ENCODE data around the gene ZDHHC8. TPM values are rescaled to one million over a fixed set of nuclear protein-coding genes. Genes with fewer than 3 reads are reported as not detected.
A peak's percentile ranks its signal among the peaks of the same experiment; 100 is the strongest.

Gene ZDHHC8
- total and polyA plus RNA-seq, 9 donors: 5.1 to 77.4 (median 58.9) TPM

DNA sequence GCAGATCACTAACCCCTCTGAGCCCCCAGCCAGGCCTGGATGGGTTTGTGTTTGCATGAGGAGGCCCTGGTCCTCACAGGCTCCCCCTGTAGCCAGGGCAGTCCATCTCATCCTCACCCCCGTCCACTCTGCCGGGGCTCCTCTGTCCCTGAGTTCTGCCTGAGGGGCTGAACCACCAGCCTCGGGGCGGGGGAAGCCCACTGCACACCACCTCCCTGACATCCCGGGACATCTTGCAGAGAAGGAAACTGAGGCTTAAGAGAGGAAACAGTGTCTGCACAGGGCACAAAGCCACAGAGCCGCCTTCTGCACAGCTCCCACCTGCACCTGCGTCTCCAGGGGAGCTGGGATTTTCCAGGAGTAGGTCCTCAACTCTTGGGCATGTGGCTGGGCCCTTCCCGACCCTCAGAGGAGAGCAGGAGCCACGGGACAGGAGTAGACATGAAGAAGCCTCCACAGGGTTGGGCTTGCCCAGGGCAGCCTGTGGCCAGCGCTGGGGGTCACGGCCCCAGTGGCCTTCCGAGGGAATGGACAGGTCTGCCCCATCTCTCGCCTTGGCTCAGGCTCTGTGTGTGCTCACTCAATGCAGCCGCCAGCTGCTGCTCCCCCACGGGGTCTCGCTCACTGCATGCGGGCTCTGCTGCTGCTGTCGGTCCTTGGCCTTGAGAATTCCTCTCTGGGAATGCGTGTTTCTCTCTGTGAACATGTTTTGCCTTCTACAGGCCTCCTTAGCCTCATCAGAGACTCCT, 64.7 kb downstream of the ZDHHC8 start:
- TF ChIP-seq, protein P1, sequence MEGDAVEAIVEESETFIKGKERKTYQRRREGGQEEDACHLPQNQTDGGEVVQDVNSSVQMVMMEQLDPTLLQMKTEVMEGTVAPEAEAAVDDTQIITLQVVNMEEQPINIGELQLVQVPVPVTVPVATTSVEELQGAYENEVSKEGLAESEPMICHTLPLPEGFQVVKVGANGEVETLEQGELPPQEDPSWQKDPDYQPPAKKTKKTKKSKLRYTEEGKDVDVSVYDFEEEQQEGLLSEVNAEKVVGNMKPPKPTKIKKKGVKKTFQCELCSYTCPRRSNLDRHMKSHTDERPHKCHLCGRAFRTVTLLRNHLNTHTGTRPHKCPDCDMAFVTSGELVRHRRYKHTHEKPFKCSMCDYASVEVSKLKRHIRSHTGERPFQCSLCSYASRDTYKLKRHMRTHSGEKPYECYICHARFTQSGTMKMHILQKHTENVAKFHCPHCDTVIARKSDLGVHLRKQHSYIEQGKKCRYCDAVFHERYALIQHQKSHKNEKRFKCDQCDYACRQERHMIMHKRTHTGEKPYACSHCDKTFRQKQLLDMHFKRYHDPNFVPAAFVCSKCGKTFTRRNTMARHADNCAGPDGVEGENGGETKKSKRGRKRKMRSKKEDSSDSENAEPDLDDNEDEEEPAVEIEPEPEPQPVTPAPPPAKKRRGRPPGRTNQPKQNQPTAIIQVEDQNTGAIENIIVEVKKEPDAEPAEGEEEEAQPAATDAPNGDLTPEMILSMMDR (IDR thresholded peaks at IDR 0.05): no peak
- TF ChIP-seq POLR2A (IDR thresholded peaks at IDR 0.05) (no peak), EP300 (IDR thresholded peaks at IDR 0.05) (no peak)
- intact Hi-C loops (cut with DNase I): loop anchor here in 1 of 4 donors (10.0 kb wide), 1 partner anchor 61 kb away; the partner anchor contains the start of gene ZDHHC8
- WGBS, 3 donors: 30 to 46% (median 32%) methylated on average over 18 to 19 of the region's 19 CpGs

More for the DNA sequence above, 64.7 kb downstream of the ZDHHC8 start:
- DNase-seq: peak; percentile 36 to 81 (median 58)
- Histone ChIP-seq H3K4me3 (no peak overlapping the region), H3K4me1 (ENCODE audit: insufficient read depth) (peaks cover 5% of the 10 kb centered on the region), H3K36me3 (no peaks in the 10 kb centered on the region), H3K27me3 (no peaks in the 10 kb centered on the region), H3K27ac (peak overlapping the region in 1 of 2 donors; percentile 30), H3K9me3 (no peaks in the 10 kb centered on the region)

MicroRNAs within 50 kb of the gene (microRNA counts, 767-probe panel; counts per million panel counts)
- microRNA hsa-miR-1306-3p: 530 counts per million, percentile 78 among the panel's probes with 10 or more counts

Small RNA genes lying within 50 kb of the gene (microRNA-seq; reads per million reads assigned to microRNA genes)
- gene MIR6816: 0 to 0.38 (median 0) reads per million in 3 donors

Small RNA genes lying within 50 kb of the gene (small RNA-seq; reads per million reads assigned to genes)
- gene MIR6816 (not detected), gene RF00599 (not detected)

Other genes with a start within 250 kb of the ZDHHC8 start
- 100 to 1,000 TPM; 143 to 194 (median 161) TPM for gene COMT, start 190.0 kb upstream of the ZDHHC8 start, total RNA-seq
- gene COMT, start 190.0 kb upstream of the ZDHHC8 start, polyA plus RNA-seq: 100 to 1,000 TPM in 1 of 2 donors, 10 to 100 TPM in 1; 23.1 to 200 TPM
- gene TXNRD2, start 190.0 kb upstream of the ZDHHC8 start, total RNA-seq: 10 to 100 TPM; 21.3 to 37.3 (median 26.9) TPM
- gene TXNRD2, start 190.0 kb upstream of the ZDHHC8 start, polyA plus RNA-seq: 10 to 100 TPM; 21.3 to 37.8 TPM
- gene ARVCF, start 115.0 kb upstream of the ZDHHC8 start, total RNA-seq: 10 to 100 TPM in 6 of 7 donors, 1 to 10 TPM in 1; 9.0 to 23.8 (median 14.0) TPM
- 10 to 100 TPM in 1 of 2 donors, under 1 TPM in 1; 0.42 to 17.4 TPM for gene ARVCF, start 115.0 kb upstream of the ZDHHC8 start, polyA plus RNA-seq
- 10 to 100 TPM; 11.8 to 17.5 (median 13.3) TPM for gene TANGO2, start 110.7 kb upstream of the ZDHHC8 start, total RNA-seq
- gene TANGO2, start 110.7 kb upstream of the ZDHHC8 start, polyA plus RNA-seq: 10 to 100 TPM; 11.0 to 17.2 TPM
- gene DGCR8, start 51.6 kb upstream of the ZDHHC8 start, total RNA-seq: 10 to 100 TPM; 15.9 to 46.5 (median 40.1) TPM
- 10 to 100 TPM; 17.2 to 21.4 TPM for gene DGCR8, start 51.6 kb upstream of the ZDHHC8 start, polyA plus RNA-seq
- 100 to 1,000 TPM in 2 of 7 donors, 10 to 100 TPM in 5; 62.8 to 198 (median 82.8) TPM for gene RANBP1, start 15.7 kb upstream of the ZDHHC8 start, total RNA-seq
- 10 to 100 TPM; 79.9 to 80.2 TPM for gene RANBP1, start 15.7 kb upstream of the ZDHHC8 start, polyA plus RNA-seq
- gene TRMT2A, start 14.6 kb upstream of the ZDHHC8 start, total RNA-seq: 10 to 100 TPM; 35.6 to 59.7 (median 50.1) TPM
- gene TRMT2A, start 14.6 kb upstream of the ZDHHC8 start, polyA plus RNA-seq: 10 to 100 TPM in 1 of 2 donors, 1 to 10 TPM in 1; 2.8 to 44.1 TPM
- 1 to 10 TPM in 1 of 7 donors, under 1 TPM in 6; 0.27 to 1.1 (median 0.36) TPM for gene CCDC188, start 19.3 kb downstream of the ZDHHC8 start, total RNA-seq
- gene CCDC188, start 19.3 kb downstream of the ZDHHC8 start, polyA plus RNA-seq: under 1 TPM in 1 of 2 donors, not detected in 1; 0.74 TPM
- 1 to 10 TPM in 4 of 7 donors, under 1 TPM in 3; 0.48 to 8.2 (median 2.2) TPM for gene RTN4R, start 136.5 kb downstream of the ZDHHC8 start, total RNA-seq
- 1 to 10 TPM in 1 of 2 donors, not detected in 1; 1.5 TPM for gene RTN4R, start 136.5 kb downstream of the ZDHHC8 start, polyA plus RNA-seq
- 10 to 100 TPM; 36.4 to 69.5 (median 40.8) TPM for gene DGCR6L, start 188.3 kb downstream of the ZDHHC8 start, total RNA-seq
- 10 to 100 TPM in 1 of 2 donors, 1 to 10 TPM in 1; 1.9 to 64.7 TPM for gene DGCR6L, start 188.3 kb downstream of the ZDHHC8 start, polyA plus RNA-seq